Heart left ventricle (tissue), 13 donors: ENCODE results near the gene LIPG.

Experiments
- CTCF ChIP-seq, 12 donors: fragments of 200-600 bp; sonication (generic) in 4 of 12; IDR thresholded peaks; one replicate each; pipeline versions ENCODE4 v1.5.0 to v1.8.0; 2018 to 2022; ENCODE audit warnings: antibody characterized with exemption in 12 of 12, mild to moderate bottlenecking in 5 of 12
- POLR2A ChIP-seq, 2 donors: fragments of 450-650 bp; IDR thresholded peaks; one replicate each; pipeline ENCODE4 v1.6.1; 2017; ENCODE audit warnings: antibody characterized with exemption in 2 of 2, mild to moderate bottlenecking in 2 of 2, moderate library complexity in 2 of 2
- donor health status: ischemic (EF 13 %, LVEDD 7.1; RV severe dilation, severe dysfunction).
- donor health status: DM: no; HTN: yes; CAD: no.
- donor health status: DM: no; HTN: no; CAD: no.
- donor health status: ischemic (EF 25% LVEDD 6.9; RV normal size, moderate dysfunction).
- donor health status: ischemic (EF 25% LVEDD 5.7; RV mildly dilated, moderate dysfunction).
- donor health status: ischemic (EF 35%, LVEDD 5.7; RV mildly dilated, moderate dysfunction).
- donor health status: nonischemic (EF 11% LVEDD 7.7; RV severe dilation, severe dysfunction).
- donor health status: DM: yes; HTN: yes; CAD: no.
- donor health status: PGD.
- donor health status: ischemic (EF 29% LVEDD 5.4; RV normal size, mild dysfunction).
- donor health status: nonischemic (EF 23%, LVEDD 6.1; RV moderate dilation, normal function).

GRCh38 chr18:49610022-49610445, 48.2 kb downstream of the LIPG start:
- no peak for TF ChIP-seq CTCF (IDR thresholded peaks at IDR 0.05)
- no peak for TF ChIP-seq POLR2A (IDR thresholded peaks at IDR 0.05)
